Activated CD4-positive, alpha-beta T cell treated with anti-CD3 and anti-CD28 coated beads for 36 hours (primary cell): ENCODE measurements around the gene POLR3C. TPM values are rescaled to one million over a fixed set of nuclear protein-coding genes. Genes with fewer than 3 reads are reported as not detected.
"Not testable (repeated sequence)": the region's sequence is repeated elsewhere in the genome, so short reads cannot be mapped to it uniquely, and the experiment has no call there.

ENCODE experiments used
- ATAC-seq: fragments of 200-7000 bp; cut with Tn5 transposase; one replicate; pipeline ENCODE4 v1.10.0; 2021; ENCODE audit warnings: mild to moderate bottlenecking, moderate library complexity
- CTCF ChIA-PET: fragments of 350-600 bp; sonication (Branson Sonifier 250); formaldehyde crosslinking; loops from one replicate; lab custom pipeline; 2021; ENCODE audit warnings: antibody characterized with exemption; lab: Charles Lee
- POLR2A ChIA-PET: fragments of 350-600 bp; sonication (Branson Sonifier 250); formaldehyde crosslinking; loops from one replicate; lab custom pipeline; 2021; ENCODE audit warnings: antibody characterized with exemption, inconsistent platforms; lab: Charles Lee
- DNase-seq: peaks from one replicate; pipeline ENCODE4 v3.0.0-alpha.2; 2020
- H3K27ac Mint-ChIP-seq: one replicate; pipeline ENCODE4 v1.8.0; 2021; ENCODE audit warnings: mixed read lengths
- H3K27me3 Mint-ChIP-seq: one replicate; pipeline ENCODE4 v1.8.0; 2021; ENCODE audit warnings: mixed read lengths
- H3K36me3 Mint-ChIP-seq: one replicate; pipeline ENCODE4 v1.8.0; 2021; ENCODE audit warnings: low read depth, mixed read lengths
- H3K4me1 Mint-ChIP-seq: one replicate; pipeline ENCODE4 v1.8.0; 2021; ENCODE audit warnings: mixed read lengths
- H3K4me3 Mint-ChIP-seq: one replicate; pipeline ENCODE4 v1.8.0; 2021; ENCODE audit warnings: mild to moderate bottlenecking, moderate library complexity, mixed read lengths
- H3K9me3 Mint-ChIP-seq: one replicate; pipeline ENCODE4 v1.8.0; 2021; ENCODE audit warnings: low read depth, mixed read lengths
- intact Hi-C, 2 experiments: fragments of 100-400 bp; cut with DNase I in 1 of 2; cut with micrococcal nuclease in 1 of 2; formaldehyde crosslinking; loops; one replicate each; pipeline versions ENCODE4 v1.14.2 to v1.15.1; 2022 to 2024; cut with DNase I, micrococcal nuclease
- total RNA-seq, 2 experiments: library from RNA; stranded (reverse); gene quantifications; one replicate each; pipeline ENCODE4 v1.2.3, GENCODE V29; 2021

Gene POLR3C
- total RNA-seq, 2 experiments from 2014 or later, result 34.2 to 42.6 TPM

DNA sequence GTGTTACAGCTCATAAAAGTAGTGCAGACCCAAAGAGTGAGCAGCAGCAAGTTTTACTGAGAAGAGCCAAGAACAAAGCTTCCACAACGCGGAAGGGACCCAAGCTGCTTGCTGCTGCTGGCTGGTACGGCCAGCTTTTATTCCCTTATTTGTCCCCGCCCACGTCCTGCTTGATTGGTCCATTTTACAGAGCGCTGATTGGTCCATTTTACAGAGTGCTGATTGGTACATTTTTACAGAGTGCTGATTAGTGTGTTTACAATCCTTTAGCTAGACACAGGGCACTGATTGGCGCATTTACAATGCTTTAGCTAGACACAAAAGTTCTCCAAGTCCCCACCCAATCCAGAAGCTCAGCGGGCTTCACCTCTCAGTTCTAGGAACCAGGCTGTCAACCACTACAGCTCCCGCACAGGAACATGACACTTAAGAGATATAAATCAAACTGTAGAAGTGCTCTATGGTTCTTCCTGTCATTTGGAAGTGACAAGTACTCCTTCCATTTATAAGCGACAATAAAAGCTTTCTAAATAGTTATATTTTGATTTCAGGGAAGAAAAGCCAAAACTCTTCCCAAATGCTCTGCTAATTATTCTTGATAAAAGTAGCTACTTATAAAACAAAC, 28.6 kb upstream of the POLR3C start:
- intact Hi-C loops, result loop anchor here in 1 of 2 experiments (10.0 kb wide), 1 partner anchor 61 kb away; no protein-coding TSS in a partner anchor
- Mint-ChIP-seq H3K27ac (no peak overlapping the region), H3K4me3 (no peak overlapping the region), H3K36me3 (peaks cover 47% of the 10 kb centered on the region), H3K9me3 (peaks cover 18% of the 10 kb centered on the region), H3K27me3 (no peaks in the 10 kb centered on the region), H3K4me1 (peaks cover 13% of the 10 kb centered on the region)
- ATAC-seq (no peak), DNase-seq (no peak)
- ChIA-PET POLR2A (interaction anchor here (0.7 kb wide), 1 partner anchor 17 kb away, joined by 13 read pairs; no protein-coding TSS in a partner anchor), CTCF (interaction anchor here (1.0 to 1.6 kb wide), 3 partner anchors 9 to 37 kb away, joined by 3 to 6 read pairs (median 3); no protein-coding TSS in a partner anchor)

GRCh38 chr1:145796753-145797152, 27.2 kb upstream of the POLR3C start:
- no peak overlapping the region for H3K27ac Mint-ChIP-seq
- no peak overlapping the region for H3K4me3 Mint-ChIP-seq
- intact Hi-C loops, result loop anchor here in 1 of 2 experiments (10.0 kb wide), 1 partner anchor 62 kb away; no protein-coding TSS in a partner anchor
- peaks cover 16% of the 10 kb centered on the region for H3K4me1 Mint-ChIP-seq
- DNase-seq (no peak), ATAC-seq (no peak)
- ChIA-PET CTCF (interaction anchor here (1.0 kb wide), 1 partner anchor 39 kb away, joined by 3 read pairs; no protein-coding TSS in a partner anchor), POLR2A (no interaction called here)
- H3K27me3 Mint-ChIP-seq, result no peaks in the 10 kb centered on the region
- H3K36me3 Mint-ChIP-seq, result peaks cover 52% of the 10 kb centered on the region
- H3K9me3 Mint-ChIP-seq, result peaks cover 18% of the 10 kb centered on the region

- Mint-ChIP-seq H3K27ac (no peak overlapping the region), H3K9me3 (peaks cover 18% of the 10 kb centered on the region), H3K27me3 (no peaks in the 10 kb centered on the region), H3K4me3 (no peak overlapping the region), H3K4me1 (peaks cover 27% of the 10 kb centered on the region), H3K36me3 (peaks cover 42% of the 10 kb centered on the region)
- ChIA-PET CTCF (interaction anchor here (1.6 kb wide), 1 partner anchor 46 kb away, joined by 4 read pairs; the partner anchor contains the start of gene NUDT17), POLR2A (no interaction called here)
- no peak for ATAC-seq
- no peak for DNase-seq
- intact Hi-C loops, result loop anchor here in 1 of 2 experiments (10.0 kb wide), 1 partner anchor 65 kb away; no protein-coding TSS in a partner anchor
Measured at GRCh38 chr1:145799806-145800205, 24.2 kb upstream of the POLR3C start.

DNA sequence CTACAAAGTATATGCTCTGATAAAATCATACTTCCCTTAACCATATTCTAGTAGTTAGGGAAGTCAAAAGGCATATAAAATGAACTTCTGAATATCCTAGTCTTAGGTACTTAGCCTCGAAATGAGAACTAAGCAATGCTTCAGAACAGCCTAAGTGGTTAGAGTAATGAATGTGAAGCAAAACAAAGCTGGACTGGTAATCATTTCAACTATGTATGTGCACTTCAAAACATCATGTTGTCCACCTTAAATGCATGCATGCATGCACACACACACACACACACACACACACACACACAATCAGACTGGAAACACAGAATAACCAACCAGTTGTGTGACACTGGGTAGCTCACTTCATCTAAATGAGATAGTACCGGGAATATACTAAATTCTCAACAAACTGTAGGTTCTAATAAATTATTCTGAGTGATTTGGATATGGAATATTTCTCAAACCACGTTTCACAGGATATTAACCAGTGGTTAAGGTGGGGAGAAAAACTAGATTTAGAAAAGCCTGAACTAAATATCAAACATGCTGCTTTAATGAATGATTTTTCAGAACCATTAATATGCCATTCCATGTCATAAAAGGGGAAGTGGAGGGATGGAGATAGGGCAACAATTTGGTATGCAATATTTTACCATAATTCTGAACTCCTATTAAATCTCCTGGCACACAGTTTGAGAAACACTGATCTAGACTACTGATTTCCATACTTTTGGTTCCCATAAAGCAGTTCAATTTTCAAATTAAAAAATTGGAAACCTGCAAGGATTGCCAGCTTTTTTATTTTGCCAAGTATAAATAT, 19.6 kb upstream of the POLR3C start:
- Mint-ChIP-seq H3K27ac (no peak overlapping the region), H3K27me3 (no peaks in the 10 kb centered on the region), H3K9me3 (no peaks in the 10 kb centered on the region), H3K4me3 (no peak overlapping the region), H3K36me3 (peaks cover 15% of the 10 kb centered on the region), H3K4me1 (peaks cover 37% of the 10 kb centered on the region)
- intact Hi-C loops, result no loop called here
- CTCF ChIA-PET, result interaction anchor here (2.1 kb wide), 1 partner anchor 41 kb away, joined by 9 read pairs; the partner anchor contains the start of gene NUDT17
- ATAC-seq, result no peak
- DNase-seq, result no peak
- POLR2A ChIA-PET, result no interaction called here

- no peak for ATAC-seq
Measured at GRCh38 chr1:145805057-145805456, 18.9 kb upstream of the POLR3C start.

DNA sequence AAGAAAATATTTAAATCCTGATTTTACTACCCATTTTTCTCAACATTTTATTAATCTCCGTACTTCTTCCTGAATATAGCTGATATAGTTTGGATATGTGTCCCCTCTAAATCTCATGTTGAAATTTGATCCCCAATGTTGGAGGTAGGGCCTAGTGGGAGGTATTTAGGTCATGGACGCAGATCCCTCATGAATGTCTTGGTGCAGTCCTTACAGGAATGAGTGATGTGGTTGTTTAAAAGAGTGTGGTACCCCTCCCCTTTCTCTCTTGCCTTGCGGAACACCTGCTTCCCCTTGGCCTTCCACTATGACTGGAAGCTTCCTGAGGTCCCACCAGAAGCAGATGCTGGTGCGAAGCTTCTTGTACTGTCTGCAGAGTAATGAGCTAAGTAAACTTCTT, 17.6 kb upstream of the POLR3C start:
- Mint-ChIP-seq H3K9me3 (no peaks in the 10 kb centered on the region), H3K4me3 (no peak overlapping the region), H3K27me3 (no peaks in the 10 kb centered on the region), H3K4me1 (peaks cover 31% of the 10 kb centered on the region), H3K36me3 (peaks cover 5% of the 10 kb centered on the region), H3K27ac (no peak overlapping the region)
- ATAC-seq (no peak), DNase-seq (no peak)
- CTCF ChIA-PET, result interaction anchor here (2.1 kb wide), 1 partner anchor 39 kb away, joined by 9 read pairs; the partner anchor contains the start of gene NUDT17
- intact Hi-C loops, result no loop called here
- POLR2A ChIA-PET, result interaction anchor here (0.7 kb wide), 1 partner anchor 48 kb away, joined by 3 read pairs; no protein-coding TSS in a partner anchor

More at GRCh38 chr1:145805057-145805456, 18.9 kb upstream of the POLR3C start:
- peaks cover 37% of the 10 kb centered on the region for H3K4me1 Mint-ChIP-seq
- CTCF ChIA-PET, result interaction anchor here (2.1 kb wide), 1 partner anchor 41 kb away, joined by 9 read pairs; the partner anchor contains the start of gene NUDT17
- intact Hi-C loops, result no loop called here
- POLR2A ChIA-PET, result no interaction called here
- no peaks in the 10 kb centered on the region for H3K9me3 Mint-ChIP-seq
- H3K27ac Mint-ChIP-seq, result no peak overlapping the region
- no peak overlapping the region for H3K4me3 Mint-ChIP-seq
- no peak for DNase-seq
- H3K36me3 Mint-ChIP-seq, result peaks cover 10% of the 10 kb centered on the region
- no peaks in the 10 kb centered on the region for H3K27me3 Mint-ChIP-seq

DNA sequence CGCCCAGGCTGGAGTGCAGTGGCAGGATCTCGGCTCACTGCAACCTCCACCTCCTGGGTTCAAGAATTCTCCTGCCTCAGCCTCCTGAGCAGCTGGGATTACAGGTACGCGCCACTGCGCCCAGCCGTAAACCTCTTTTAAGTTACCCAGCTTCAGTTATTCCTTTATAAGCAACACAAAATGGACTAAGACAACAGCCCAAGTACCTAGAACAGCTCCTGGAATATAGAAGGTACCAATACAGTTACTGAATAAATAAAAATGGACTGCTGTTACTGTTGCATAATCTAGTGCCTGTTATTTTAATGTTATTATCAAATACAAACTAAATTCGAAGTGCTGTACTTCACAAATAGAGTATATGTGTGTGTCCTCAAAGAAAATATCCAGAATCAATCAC, 17.2 kb upstream of the POLR3C start:
- intact Hi-C loops, result no loop called here
- ChIA-PET POLR2A (no interaction called here), CTCF (no interaction called here)
- no peak overlapping the region for H3K27ac Mint-ChIP-seq
- ATAC-seq (no peak), DNase-seq (no peak)
- no peaks in the 10 kb centered on the region for H3K9me3 Mint-ChIP-seq
- peaks cover 3% of the 10 kb centered on the region for H3K36me3 Mint-ChIP-seq
- peaks cover 31% of the 10 kb centered on the region for H3K4me1 Mint-ChIP-seq
- no peak overlapping the region for H3K4me3 Mint-ChIP-seq
- H3K27me3 Mint-ChIP-seq, result no peaks in the 10 kb centered on the region

DNA sequence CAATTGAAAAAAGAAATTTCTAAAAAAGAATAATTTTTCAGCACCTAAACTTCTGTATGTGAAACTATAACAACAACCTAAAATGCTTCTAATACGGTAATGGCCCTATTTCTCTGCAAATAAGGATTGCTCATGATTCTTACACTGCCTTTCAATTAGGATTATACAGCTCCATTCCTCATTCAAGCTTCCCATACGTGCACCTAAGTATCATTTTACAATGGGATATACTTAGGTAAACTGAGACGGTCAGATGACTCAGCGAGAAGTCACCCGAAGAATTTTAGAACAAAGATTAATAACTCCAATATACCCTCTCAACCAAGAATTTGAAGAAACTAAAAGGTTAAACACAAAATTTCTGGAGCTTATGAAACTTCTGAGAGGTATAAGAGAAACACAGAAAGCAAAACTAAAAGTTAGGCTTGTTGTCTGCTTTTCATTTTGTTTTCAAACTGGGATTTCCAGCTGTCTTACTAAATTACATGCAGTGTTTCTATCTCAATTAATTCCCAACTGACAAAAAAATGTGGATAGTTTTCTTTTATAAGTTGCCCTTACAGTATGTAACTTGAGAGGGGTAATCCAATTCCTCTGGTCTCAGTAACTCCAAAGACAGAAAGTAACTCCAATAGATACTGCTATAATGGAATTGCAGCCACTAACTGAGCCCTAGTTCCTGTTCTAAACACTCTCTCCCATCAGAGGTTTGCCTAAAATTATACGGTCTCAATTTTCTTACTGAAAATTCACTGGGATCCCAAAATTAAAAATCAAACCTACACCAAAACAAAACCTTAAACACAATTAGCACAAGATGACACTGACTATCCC, 10.8 kb upstream of the POLR3C start:
- H3K4me1 Mint-ChIP-seq, result peaks cover 13% of the 10 kb centered on the region
- H3K36me3 Mint-ChIP-seq, ATAC-seq, CTCF ChIA-PET, DNase-seq, H3K27me3 Mint-ChIP-seq, POLR2A ChIA-PET, H3K27ac Mint-ChIP-seq, intact Hi-C loops, H3K9me3 Mint-ChIP-seq, H3K4me3 Mint-ChIP-seq: not testable (repeated sequence)

DNA sequence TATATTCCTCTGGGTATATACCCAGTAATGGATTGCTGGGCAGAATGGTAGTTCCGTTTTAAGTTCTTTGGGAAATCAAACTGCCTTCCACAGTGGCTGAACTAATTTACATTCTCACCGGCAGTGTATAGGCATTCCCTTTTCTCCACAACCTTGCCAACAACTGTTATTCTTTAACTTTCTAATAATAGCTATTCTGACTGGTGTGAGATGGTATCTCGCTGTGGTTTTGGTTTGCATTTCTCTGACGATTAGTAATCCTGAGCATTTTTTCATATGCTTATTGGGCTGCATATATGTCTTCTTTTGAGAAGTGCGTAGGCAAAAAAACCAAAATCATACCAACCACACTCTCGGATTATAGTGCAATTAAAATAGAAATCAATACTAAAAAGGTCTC, 5.9 kb upstream of the POLR3C start:
- DNase-seq, CTCF ChIA-PET, H3K36me3 Mint-ChIP-seq, H3K4me3 Mint-ChIP-seq, POLR2A ChIA-PET, intact Hi-C loops, H3K27me3 Mint-ChIP-seq, H3K27ac Mint-ChIP-seq, H3K9me3 Mint-ChIP-seq: not testable (repeated sequence)
- peaks cover 20% of the 10 kb centered on the region for H3K4me1 Mint-ChIP-seq
- peak; percentile 57 for ATAC-seq

DNA sequence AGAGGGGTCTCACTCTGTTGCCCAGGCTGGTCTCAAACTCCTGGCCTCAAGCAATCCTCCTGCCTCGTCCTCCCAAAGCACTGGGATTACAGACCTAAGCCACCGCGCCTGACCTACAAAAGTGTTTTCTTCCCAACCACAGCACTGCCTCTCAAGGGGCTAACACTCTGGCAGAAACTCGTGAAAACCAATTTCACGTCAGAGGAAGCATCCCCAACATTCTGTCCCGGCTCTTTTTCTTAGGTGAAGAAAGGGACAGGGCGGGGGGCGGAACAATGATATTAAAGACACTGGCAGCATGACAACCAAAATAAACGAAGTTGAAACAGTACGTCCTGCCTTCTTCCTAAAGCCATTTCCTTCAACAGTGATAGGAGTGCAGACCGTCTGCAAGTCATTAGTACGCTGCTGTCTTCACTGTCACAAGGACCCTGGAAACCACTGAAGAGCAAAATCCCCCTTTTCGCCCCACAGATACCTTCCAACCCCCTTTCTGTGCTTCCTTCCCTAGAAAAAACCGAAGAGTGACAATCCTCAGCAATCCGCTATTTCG, 1.1 kb upstream of the POLR3C start:
- H3K27me3 Mint-ChIP-seq, ATAC-seq, POLR2A ChIA-PET, H3K9me3 Mint-ChIP-seq, DNase-seq, CTCF ChIA-PET, H3K27ac Mint-ChIP-seq: not testable (repeated sequence)
- peak overlapping the region; percentile 97 for H3K4me3 Mint-ChIP-seq
- intact Hi-C loops, result loop anchor here in 1 of 2 experiments (10.0 kb wide), 1 partner anchor 78 kb away; no protein-coding TSS in a partner anchor
- H3K4me1 Mint-ChIP-seq, result peaks cover 37% of the 10 kb centered on the region
- H3K36me3 Mint-ChIP-seq, result peaks cover 22% of the 10 kb centered on the region
